VCaP (cell line): ENCODE measurements around the gene METTL6.
A peak's percentile ranks its signal among the peaks of the same experiment; 100 is the strongest.
"Not testable (repeated sequence)": the region's sequence is repeated elsewhere in the genome, so short reads cannot be mapped to it uniquely, and the experiment has no call there.

Source experiments
- H3K27ac ChIP-seq: fragments of 450-650 bp; 2 replicates; pipeline ENCODE4 v1.5.1; 2017
- TF ChIP-seq, protein P1 (sequence below): fragments of 450-650 bp; conservative IDR thresholded peaks from 2 replicates; pipeline ENCODE4 v1.5.1; 2017; ENCODE audit warnings: mild to moderate bottlenecking, moderate library complexity

The METTL6 gene

GRCh38 chr3:15401936-15402335, 25.4 kb downstream of the METTL6 start:
- H3K27ac ChIP-seq: no peak overlapping the region
- TF ChIP-seq, protein P1, sequence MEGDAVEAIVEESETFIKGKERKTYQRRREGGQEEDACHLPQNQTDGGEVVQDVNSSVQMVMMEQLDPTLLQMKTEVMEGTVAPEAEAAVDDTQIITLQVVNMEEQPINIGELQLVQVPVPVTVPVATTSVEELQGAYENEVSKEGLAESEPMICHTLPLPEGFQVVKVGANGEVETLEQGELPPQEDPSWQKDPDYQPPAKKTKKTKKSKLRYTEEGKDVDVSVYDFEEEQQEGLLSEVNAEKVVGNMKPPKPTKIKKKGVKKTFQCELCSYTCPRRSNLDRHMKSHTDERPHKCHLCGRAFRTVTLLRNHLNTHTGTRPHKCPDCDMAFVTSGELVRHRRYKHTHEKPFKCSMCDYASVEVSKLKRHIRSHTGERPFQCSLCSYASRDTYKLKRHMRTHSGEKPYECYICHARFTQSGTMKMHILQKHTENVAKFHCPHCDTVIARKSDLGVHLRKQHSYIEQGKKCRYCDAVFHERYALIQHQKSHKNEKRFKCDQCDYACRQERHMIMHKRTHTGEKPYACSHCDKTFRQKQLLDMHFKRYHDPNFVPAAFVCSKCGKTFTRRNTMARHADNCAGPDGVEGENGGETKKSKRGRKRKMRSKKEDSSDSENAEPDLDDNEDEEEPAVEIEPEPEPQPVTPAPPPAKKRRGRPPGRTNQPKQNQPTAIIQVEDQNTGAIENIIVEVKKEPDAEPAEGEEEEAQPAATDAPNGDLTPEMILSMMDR: no peak

- TF ChIP-seq, protein P1: no peak
- no peak overlapping the region for H3K27ac ChIP-seq
Measured at GRCh38 chr3:15399970-15400369, 27.4 kb downstream of the METTL6 start.

GRCh38 chr3:15398731-15399133, 28.6 kb downstream of the METTL6 start:
- H3K27ac ChIP-seq: not testable (repeated sequence)
- TF ChIP-seq, protein P1: peak; percentile 47

DNA sequence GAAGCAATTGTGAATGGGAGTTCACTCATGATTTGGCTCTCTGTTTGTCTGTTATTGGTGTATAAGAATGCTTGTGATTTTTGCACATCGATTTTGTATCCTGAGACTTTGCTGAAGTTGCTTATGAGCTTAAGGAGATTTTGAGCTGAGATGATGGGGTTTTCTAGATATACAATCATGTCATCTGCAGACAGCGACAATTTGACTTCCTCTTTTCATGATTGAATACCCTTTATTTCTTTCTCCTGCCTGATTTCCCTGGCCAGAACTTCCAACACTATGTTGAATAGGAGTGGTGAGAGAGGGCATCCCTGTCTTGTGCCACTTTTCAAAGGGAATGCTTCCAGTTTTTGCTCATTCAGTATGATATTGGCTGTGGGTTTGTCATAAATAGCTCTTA, 34.1 kb downstream of the METTL6 start:
- H3K27ac ChIP-seq: not testable (repeated sequence)

- TF ChIP-seq, protein P1: no peak
- H3K27ac ChIP-seq: no peak overlapping the region
Measured at GRCh38 chr3:15391007-15391406, 36.3 kb downstream of the METTL6 start.

DNA sequence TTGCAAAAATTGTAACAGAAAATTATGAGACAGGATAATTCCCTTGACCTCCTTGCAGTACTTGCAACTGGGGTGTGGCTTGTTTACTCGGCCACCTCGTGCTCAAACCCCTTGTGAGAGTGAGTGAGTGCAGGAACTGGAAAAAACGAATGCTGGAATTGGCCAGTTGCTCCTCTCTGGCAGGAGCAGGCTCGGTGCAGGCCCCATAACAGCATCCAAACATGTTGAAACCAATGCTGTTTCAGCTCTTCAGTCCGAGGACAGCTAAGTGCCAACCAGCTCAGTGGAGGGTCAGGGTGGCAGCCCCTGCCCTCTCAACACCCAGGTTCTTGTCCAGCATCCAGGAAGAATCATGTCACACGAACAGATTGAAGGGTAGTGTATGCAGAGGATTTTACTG, 36.9 kb downstream of the METTL6 start:
- H3K27ac ChIP-seq: no peak overlapping the region
- TF ChIP-seq, protein P1: no peak

DNA sequence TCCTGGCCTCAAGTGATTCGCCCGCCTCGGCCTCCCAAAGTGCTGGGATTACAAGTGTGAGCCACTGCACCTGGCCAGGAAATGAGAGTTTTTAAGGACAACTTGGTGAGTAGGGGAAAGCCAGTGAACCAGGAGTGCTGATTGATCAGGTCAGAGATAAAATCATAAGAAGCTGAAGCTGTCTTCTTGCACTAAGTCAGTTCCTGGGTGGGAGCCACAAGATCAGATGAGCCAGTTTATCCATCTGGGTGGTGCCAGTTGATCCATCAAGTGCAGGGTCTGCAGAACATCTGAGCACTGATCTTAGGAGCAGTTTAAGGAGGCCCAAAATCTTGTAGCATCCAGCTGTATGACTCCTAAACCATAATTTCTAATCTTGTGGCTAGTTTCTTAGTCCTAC, 39.0 kb downstream of the METTL6 start:
- H3K27ac ChIP-seq: peak overlapping the region; percentile 59; the same call in 1 of the 2 replicates

DNA sequence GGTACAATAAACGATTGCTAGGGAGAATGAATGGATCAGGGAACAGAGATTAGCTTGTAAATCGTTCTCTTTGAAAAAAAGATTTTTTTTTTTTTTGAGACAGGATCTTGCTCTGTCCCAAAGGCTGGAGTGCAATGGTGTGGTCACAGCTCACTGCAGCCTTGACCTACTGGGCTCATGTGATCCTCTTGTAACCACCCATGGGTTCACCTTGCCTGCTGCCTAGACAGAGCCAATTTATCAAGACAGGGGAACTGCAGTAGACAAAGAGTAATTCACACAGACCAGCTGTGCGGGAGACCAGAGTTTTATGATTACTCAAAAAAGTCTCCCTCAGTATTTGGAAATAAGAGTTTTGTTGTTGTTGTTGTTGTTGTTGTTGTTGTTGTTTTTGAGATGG, 39.6 kb downstream of the METTL6 start:
- peak overlapping the region; percentile 59 for H3K27ac ChIP-seq
- TF ChIP-seq, protein P1: no peak

GRCh38 chr3:15387171-15387581, 40.2 kb downstream of the METTL6 start:
- peak overlapping the region; percentile 59 for H3K27ac ChIP-seq
- TF ChIP-seq, protein P1: no peak

GRCh38 chr3:15386654-15386955, 40.7 kb downstream of the METTL6 start:
- H3K27ac ChIP-seq: peak overlapping the region; percentile 59
